HG02759 (cell line): Measurements from ENCODE around the gene KCNH6.

Source experiments
- ATAC-seq: cut with Tn5 transposase; IDR thresholded peaks from one replicate; pipeline ENCODE4 v1.9.1; 2021; ENCODE audit warnings: mild to moderate bottlenecking, moderate library complexity; ENCODE audit not compliant: unreplicated experiment

The KCNH6 gene

GRCh38 chr17:63549289-63549945 lies 26.3 kb downstream of the KCNH6 start:
- peak; percentile 21 for ATAC-seq

GRCh38 chr17:63549946-63550816 lies 27.0 kb downstream of the KCNH6 start, which contains the start of gene DCAF7:
Gene DCAF7 (plus strand): TSS chr17:63550477. CDS start chr17:63550678, 201 bp downstream.
- ATAC-seq: peak; percentile 93

GRCh38 chr17:63550817-63551639 lies 27.9 kb downstream of the KCNH6 start:
- ATAC-seq: peak; percentile 4

GRCh38 chr17:63552211-63552610 lies 29.1 kb downstream of the KCNH6 start:
- ATAC-seq: no peak

- ATAC-seq: no peak
These were observed 32.5 kb downstream of the KCNH6 start for GRCh38 chr17:63555500-63556156.

GRCh38 chr17:63557416-63557815 lies 34.3 kb downstream of the KCNH6 start:
- no peak for ATAC-seq

GRCh38 chr17:63558441-63558840 lies 35.3 kb downstream of the KCNH6 start:
- ATAC-seq: no peak

GRCh38 chr17:63561819-63562218 lies 38.7 kb downstream of the KCNH6 start:
- no peak for ATAC-seq

- ATAC-seq: no peak
These were observed 40.2 kb downstream of the KCNH6 start for GRCh38 chr17:63563339-63563738.

- ATAC-seq: no peak
These were observed 41.4 kb downstream of the KCNH6 start for GRCh38 chr17:63564562-63564961.

GRCh38 chr17:63567229-63567628 lies 44.1 kb downstream of the KCNH6 start:
- no peak for ATAC-seq

- ATAC-seq: no peak
These were observed 45.4 kb downstream of the KCNH6 start for GRCh38 chr17:63568563-63568962.

- ATAC-seq: no peak
These were observed 48.6 kb downstream of the KCNH6 start for GRCh38 chr17:63571632-63572310.

GRCh38 chr17:63573634-63574033 lies 50.5 kb downstream of the KCNH6 start:
- no peak for ATAC-seq

- no peak for ATAC-seq
These were observed 55.0 kb downstream of the KCNH6 start for GRCh38 chr17:63578027-63578768.

GRCh38 chr17:63578769-63579111 lies 55.6 kb downstream of the KCNH6 start:
- no peak for ATAC-seq

GRCh38 chr17:63579633-63580032 lies 56.5 kb downstream of the KCNH6 start:
- ATAC-seq: no peak

GRCh38 chr17:63587770-63588169 lies 64.6 kb downstream of the KCNH6 start:
- no peak for ATAC-seq

- ATAC-seq: no peak
These were observed 65.6 kb downstream of the KCNH6 start for GRCh38 chr17:63588797-63589196.

- no peak for ATAC-seq
These were observed 66.5 kb downstream of the KCNH6 start for GRCh38 chr17:63589646-63590045.
